ENCODE measurements around the gene SLC12A8. TPM values are rescaled to one million over a fixed set of nuclear protein-coding genes. Genes with fewer than 3 reads are reported as not detected.

SLC12A8 gene
- total RNA-seq, 1 donor from 2014 or later, result 3.0 TPM

- no peak overlapping the region for H3K4me3 Mint-ChIP-seq (ENCODE audit: unreplicated experiment)
- TF ChIP-seq CTCF (IDR thresholded peaks at IDR 0.05), result no peak
- no peaks in the 10 kb centered on the region for H3K27me3 Mint-ChIP-seq (ENCODE audit: unreplicated experiment)
- no peak overlapping the region for H3K27ac Mint-ChIP-seq (ENCODE audit: unreplicated experiment)
- peaks cover 21% of the 10 kb centered on the region for H3K4me1 Mint-ChIP-seq (ENCODE audit: unreplicated experiment)
- H3K36me3 Mint-ChIP-seq (ENCODE audit: unreplicated experiment), result no peaks in the 10 kb centered on the region
- no peak for DNase-seq (ENCODE audit: extremely low spot score, unreplicated experiment)
- no peaks in the 10 kb centered on the region for H3K9me3 Mint-ChIP-seq (ENCODE audit: unreplicated experiment)
These were observed 26.7 kb downstream of the SLC12A8 start for GRCh38 chr3:125185805-125186204.

GRCh38 chr3:125179884-125180240 is 32.7 kb downstream of the SLC12A8 start:
- H3K9me3 Mint-ChIP-seq (ENCODE audit: unreplicated experiment), result no peaks in the 10 kb centered on the region
- H3K4me3 Mint-ChIP-seq (ENCODE audit: unreplicated experiment), result no peak overlapping the region
- DNase-seq (ENCODE audit: extremely low spot score, unreplicated experiment), result no peak
- no peak overlapping the region for H3K27ac Mint-ChIP-seq (ENCODE audit: unreplicated experiment)
- no peaks in the 10 kb centered on the region for H3K27me3 Mint-ChIP-seq (ENCODE audit: unreplicated experiment)
- H3K36me3 Mint-ChIP-seq (ENCODE audit: unreplicated experiment), result no peaks in the 10 kb centered on the region
- H3K4me1 Mint-ChIP-seq (ENCODE audit: unreplicated experiment), result peaks cover 7% of the 10 kb centered on the region
- TF ChIP-seq CTCF (IDR thresholded peaks at IDR 0.05), result no peak

- H3K4me1 Mint-ChIP-seq (ENCODE audit: unreplicated experiment), result peaks cover 5% of the 10 kb centered on the region
- H3K9me3 Mint-ChIP-seq (ENCODE audit: unreplicated experiment), result peaks cover 2% of the 10 kb centered on the region
- TF ChIP-seq CTCF (IDR thresholded peaks at IDR 0.05), result no peak
- H3K27me3 Mint-ChIP-seq (ENCODE audit: unreplicated experiment), result no peaks in the 10 kb centered on the region
- H3K27ac Mint-ChIP-seq (ENCODE audit: unreplicated experiment), result no peak overlapping the region
- no peak for DNase-seq (ENCODE audit: extremely low spot score, unreplicated experiment)
- H3K36me3 Mint-ChIP-seq (ENCODE audit: unreplicated experiment), result no peaks in the 10 kb centered on the region
- H3K4me3 Mint-ChIP-seq (ENCODE audit: unreplicated experiment), result no peak overlapping the region
These were observed 33.2 kb downstream of the SLC12A8 start for GRCh38 chr3:125179143-125179883.

GRCh38 chr3:125177746-125178145 is 34.8 kb downstream of the SLC12A8 start:
- H3K36me3 Mint-ChIP-seq (ENCODE audit: unreplicated experiment), result no peaks in the 10 kb centered on the region

More at GRCh38 chr3:125177746-125178145, 34.8 kb downstream of the SLC12A8 start:
- Mint-ChIP-seq H3K9me3 (ENCODE audit: unreplicated experiment) (peaks cover 11% of the 10 kb centered on the region), H3K4me3 (ENCODE audit: unreplicated experiment) (no peak overlapping the region), H3K27me3 (ENCODE audit: unreplicated experiment) (no peaks in the 10 kb centered on the region), H3K27ac (ENCODE audit: unreplicated experiment) (no peak overlapping the region), H3K4me1 (ENCODE audit: unreplicated experiment) (peaks cover 5% of the 10 kb centered on the region)
- TF ChIP-seq CTCF (IDR thresholded peaks at IDR 0.05), result no peak
- no peak for DNase-seq (ENCODE audit: extremely low spot score, unreplicated experiment)

Data from osteocyte (in vitro differentiated cells).